ENCODE data around the gene PNPLA4. TPM values are rescaled to one million over a fixed set of nuclear protein-coding genes. Genes with fewer than 3 reads are reported as not detected.

The PNPLA4 gene, protein sequence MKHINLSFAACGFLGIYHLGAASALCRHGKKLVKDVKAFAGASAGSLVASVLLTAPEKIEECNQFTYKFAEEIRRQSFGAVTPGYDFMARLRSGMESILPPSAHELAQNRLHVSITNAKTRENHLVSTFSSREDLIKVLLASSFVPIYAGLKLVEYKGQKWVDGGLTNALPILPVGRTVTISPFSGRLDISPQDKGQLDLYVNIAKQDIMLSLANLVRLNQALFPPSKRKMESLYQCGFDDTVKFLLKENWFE
- total RNA-seq (2022): 45.1 and 47.4 TPM in 2 replicates
- Bru-seq, nascent RNA: percentile 71 among the genes with signal in this experiment
- BruChase-seq, experiment 1, labeled RNA remaining after a 6-hour chase: percentile 65 among the genes with signal in this experiment
- BruChase-seq, experiment 2, labeled RNA remaining after a 2-hour chase: percentile 59 among the genes with signal in this experiment
- long read RNA-seq, transcript PNPLA4-201 (7 exons, 3,372 nt): major isoform, 57 of 71 reads
- long read RNA-seq, partial matches to known transcripts: 8 of 71 reads
- long read RNA-seq, other reads (novel, unspliced or antisense): 4 of 71 reads

GRCh38 chrX:7927259-7928167 lies at the start of gene PNPLA4:
Gene PNPLA4, minus strand, starts transcription at chrX:7927413. Its CDS starts 1,294 bp downstream, at chrX:7926119.
- POLR2A ChIA-PET: interaction anchor here (0.5 to 1.1 kb wide), 5 partner anchors 16 to 836 kb away, joined by 3 to 4 read pairs (median 4); no protein-coding TSS in a partner anchor
- Mint-ChIP-seq H3K9me3 (ENCODE audit: unreplicated experiment) (no peaks in the 10 kb centered on the region), H3K4me1 (ENCODE audit: insufficient read depth, unreplicated experiment) (peaks cover 5% of the 10 kb centered on the region), H3K27me3 (ENCODE audit: insufficient read depth, unreplicated experiment) (no peaks in the 10 kb centered on the region), H3K27ac (ENCODE audit: low read depth, unreplicated experiment) (peak within 1 kb of the TSS; percentile 95), H3K4me3 (ENCODE audit: unreplicated experiment) (peak within 1 kb of the TSS; percentile 81), H3K36me3 (ENCODE audit: insufficient read depth, unreplicated experiment) (peaks cover 23% of the 10 kb centered on the region)
- TF ChIP-seq CTCF (IDR thresholded peaks at IDR 0.05; ENCODE audit: unreplicated experiment): no peak
- peak; percentile 74 for DNase-seq (ENCODE audit: unreplicated experiment)
- CTCF ChIA-PET: interaction anchor here (0.5 to 1.5 kb wide), 5 partner anchors 9 to 1917 kb away, joined by 3 to 4 read pairs (median 3); no protein-coding TSS in a partner anchor
- TSS peak; percentile 85 for BruUV-seq (replicated peaks)
- intact Hi-C loops (cut with micrococcal nuclease): loop anchor here (5.0 kb wide), 1 partner anchor 780 kb away; the partner anchor contains the start of genes PUDP and STS

GRCh38 chrX:7972586-7972985 lies 45.4 kb upstream of the PNPLA4 start:
- ChIA-PET CTCF (no interaction called here), POLR2A (no interaction called here)
- BruUV-seq (replicated peaks): no TSS peak

GRCh38 chrX:7970428-7970827 lies 43.2 kb upstream of the PNPLA4 start:
- no TSS peak for BruUV-seq (replicated peaks)
- no peaks in the 10 kb centered on the region for H3K4me1 Mint-ChIP-seq (ENCODE audit: insufficient read depth, unreplicated experiment)
- POLR2A ChIA-PET: no interaction called here

More at GRCh38 chrX:7972586-7972985, 45.4 kb upstream of the PNPLA4 start:
- H3K9me3 Mint-ChIP-seq (ENCODE audit: unreplicated experiment): peaks cover 5% of the 10 kb centered on the region
- DNase-seq (ENCODE audit: unreplicated experiment): no peak
- intact Hi-C loops (cut with micrococcal nuclease): no loop called here
- no peaks in the 10 kb centered on the region for H3K36me3 Mint-ChIP-seq (ENCODE audit: insufficient read depth, unreplicated experiment)
- H3K27ac Mint-ChIP-seq (ENCODE audit: low read depth, unreplicated experiment): no peak overlapping the region
- TF ChIP-seq CTCF (IDR thresholded peaks at IDR 0.05; ENCODE audit: unreplicated experiment): no peak
- no peaks in the 10 kb centered on the region for H3K4me1 Mint-ChIP-seq (ENCODE audit: insufficient read depth, unreplicated experiment)
- H3K4me3 Mint-ChIP-seq (ENCODE audit: unreplicated experiment): no peak overlapping the region
- H3K27me3 Mint-ChIP-seq (ENCODE audit: insufficient read depth, unreplicated experiment): no peaks in the 10 kb centered on the region

More at GRCh38 chrX:7970428-7970827, 43.2 kb upstream of the PNPLA4 start:
- intact Hi-C loops (cut with micrococcal nuclease): no loop called here
- no peak overlapping the region for H3K4me3 Mint-ChIP-seq (ENCODE audit: unreplicated experiment)
- no peak for TF ChIP-seq CTCF (IDR thresholded peaks at IDR 0.05; ENCODE audit: unreplicated experiment)
- H3K36me3 Mint-ChIP-seq (ENCODE audit: insufficient read depth, unreplicated experiment): no peaks in the 10 kb centered on the region
- H3K27me3 Mint-ChIP-seq (ENCODE audit: insufficient read depth, unreplicated experiment): no peaks in the 10 kb centered on the region
- no peak overlapping the region for H3K27ac Mint-ChIP-seq (ENCODE audit: low read depth, unreplicated experiment)
- H3K9me3 Mint-ChIP-seq (ENCODE audit: unreplicated experiment): peaks cover 5% of the 10 kb centered on the region
- CTCF ChIA-PET: interaction anchor here (0.5 to 0.6 kb wide), 3 partner anchors 25 to 416 kb away, joined by 3 to 4 read pairs (median 3); no protein-coding TSS in a partner anchor
- no peak for DNase-seq (ENCODE audit: unreplicated experiment)
